Activated T-cell treated with anti-CD3 and anti-CD28 coated beads for 48 hours (primary cell): ENCODE results near the gene EPG5.
"Not testable (repeated sequence)": the region's sequence is repeated elsewhere in the genome, so short reads cannot be mapped to it uniquely, and the experiment has no call there.

ENCODE experiments used
- DNase-seq: peaks from one replicate; pipeline ENCODE4 v3.0.0-alpha.2; 2020; ENCODE audit warnings: low read depth

Gene EPG5

DNA sequence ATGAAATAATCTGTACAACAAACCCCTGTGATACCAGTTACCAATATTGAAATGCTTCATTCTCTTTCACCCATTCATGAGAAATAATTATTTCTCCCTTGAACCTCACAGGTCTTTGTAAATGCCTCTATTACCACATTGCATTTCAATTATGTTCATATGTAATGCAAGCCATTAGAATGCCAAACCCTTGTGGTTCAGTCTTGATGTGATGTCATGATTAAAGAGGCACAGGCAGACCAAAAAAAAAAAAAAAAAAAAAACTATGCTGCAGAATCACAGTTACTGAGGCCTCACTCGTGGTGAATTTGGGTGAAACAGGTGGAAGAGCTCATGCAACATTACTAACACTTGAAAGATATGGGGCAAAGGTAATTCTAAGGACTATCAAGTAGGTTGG, 9.4 kb upstream of the EPG5 start:
- no peak for DNase-seq

DNA sequence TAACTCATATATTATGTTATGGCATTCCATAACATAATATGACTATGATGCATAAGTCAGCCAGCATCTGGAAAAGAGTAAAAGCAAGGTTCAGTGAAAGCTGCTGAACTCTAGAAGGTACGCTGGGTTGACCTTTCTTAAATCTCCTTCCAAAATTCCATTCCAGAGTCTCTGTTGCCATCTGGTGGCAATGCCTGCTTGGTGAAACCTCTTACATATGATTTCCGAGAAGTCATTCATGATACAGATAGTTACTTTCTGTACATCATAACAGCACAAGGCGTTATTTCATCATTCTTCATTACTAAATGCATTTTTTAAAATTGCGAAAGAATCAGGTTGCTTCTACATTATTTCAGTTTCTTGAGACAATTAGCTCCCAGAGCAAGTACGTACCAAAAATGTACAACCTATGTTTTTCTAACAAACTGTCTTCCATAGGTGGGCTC, 7.0 kb upstream of the EPG5 start:
- peak; percentile 48 for DNase-seq

DNA sequence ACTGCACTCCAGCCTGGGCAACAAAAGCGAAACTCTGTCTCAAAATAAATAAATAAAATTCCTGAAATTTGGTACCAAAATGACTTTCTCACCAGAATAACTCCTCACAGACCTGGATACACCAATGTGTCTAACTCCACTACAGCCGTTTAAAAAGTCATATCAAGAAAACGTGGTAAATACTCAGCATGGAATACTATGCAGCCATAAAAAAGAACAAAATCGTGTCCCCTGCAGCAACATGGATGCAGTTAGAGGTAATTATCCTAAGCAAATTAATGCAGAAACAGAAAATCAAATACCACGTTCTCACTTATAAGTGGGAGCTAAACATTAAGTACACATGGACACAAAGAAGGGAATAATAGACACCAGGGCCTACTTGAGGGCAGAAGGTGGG, 2.2 kb downstream of the EPG5 start:
- not testable (repeated sequence) for DNase-seq

DNA sequence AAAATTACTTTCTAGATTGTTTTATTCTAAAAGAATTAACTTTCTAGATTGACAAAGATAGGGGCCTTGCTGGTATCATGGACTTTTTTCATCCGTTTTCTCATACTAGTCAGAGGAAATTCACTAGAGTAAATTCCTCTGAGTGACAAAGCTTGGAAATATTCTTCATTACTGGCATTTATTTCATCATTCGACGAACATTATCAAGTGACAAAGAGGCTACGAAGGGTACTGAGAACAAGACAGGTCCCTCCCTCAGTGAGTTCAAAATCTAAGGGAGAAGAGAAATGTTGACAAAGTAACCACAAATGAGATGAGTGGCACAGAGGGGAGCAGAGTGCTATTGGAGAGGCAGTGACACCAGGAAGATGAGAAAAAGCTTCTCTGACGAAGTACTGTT, 4.3 kb downstream of the EPG5 start:
- DNase-seq, result no peak

DNA sequence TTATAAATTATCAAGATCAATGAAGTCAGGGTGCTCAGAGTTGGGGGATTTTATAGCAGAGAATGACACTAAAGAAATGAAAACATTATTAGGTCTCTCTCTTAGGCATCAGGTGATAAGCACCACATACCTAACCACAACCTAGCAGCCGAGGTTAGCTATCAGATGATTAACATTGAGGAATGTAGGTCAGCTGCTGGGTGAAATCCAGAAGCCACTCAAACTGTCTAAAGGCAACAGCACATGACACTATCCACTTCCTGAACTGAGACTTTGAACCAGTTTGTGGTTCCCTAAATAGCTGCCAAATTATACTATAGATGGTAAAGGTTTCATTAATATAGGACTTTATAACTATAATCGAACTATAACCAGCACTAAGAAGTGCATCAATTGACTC, 4.7 kb downstream of the EPG5 start:
- no peak for DNase-seq

DNA sequence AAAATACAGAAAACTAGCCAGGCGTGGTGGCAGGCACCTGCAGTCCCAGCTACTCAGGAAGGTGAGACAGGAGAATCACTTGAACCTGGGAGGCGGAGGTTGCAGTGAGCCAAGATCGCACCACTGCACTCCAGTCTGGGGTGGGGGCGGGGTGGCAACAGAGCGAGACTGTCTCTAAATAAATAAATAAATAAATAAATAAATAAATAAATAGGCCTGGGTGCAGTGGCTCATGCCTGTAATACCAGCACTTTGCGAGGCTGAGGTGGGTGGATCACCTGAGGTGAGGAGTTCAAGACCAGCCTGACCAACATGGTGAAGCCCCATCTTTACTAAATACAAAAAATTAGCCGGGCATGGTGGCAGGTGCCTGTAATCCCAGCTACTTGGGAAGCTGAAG, 7.6 kb downstream of the EPG5 start:
- DNase-seq, result not testable (repeated sequence)

DNA sequence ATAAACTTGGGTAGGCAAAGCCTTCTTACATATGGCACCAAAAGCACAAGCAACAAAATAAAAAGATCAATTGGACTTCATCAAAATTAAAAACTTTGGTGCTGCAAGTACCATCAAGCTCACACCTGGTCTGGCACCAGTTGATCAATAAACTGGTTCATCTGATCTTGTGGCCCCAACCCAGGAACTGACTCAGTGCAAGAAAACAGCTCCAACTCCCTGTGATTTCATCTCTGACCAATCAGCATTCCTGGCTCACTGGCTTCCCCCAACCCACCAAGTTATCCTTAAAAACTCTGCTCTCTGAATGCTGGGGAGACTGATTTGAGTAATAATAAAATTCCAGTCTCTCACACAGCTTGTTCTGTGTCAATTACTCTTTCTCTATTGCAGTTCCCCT, 8.4 kb downstream of the EPG5 start:
- no peak for DNase-seq

DNA sequence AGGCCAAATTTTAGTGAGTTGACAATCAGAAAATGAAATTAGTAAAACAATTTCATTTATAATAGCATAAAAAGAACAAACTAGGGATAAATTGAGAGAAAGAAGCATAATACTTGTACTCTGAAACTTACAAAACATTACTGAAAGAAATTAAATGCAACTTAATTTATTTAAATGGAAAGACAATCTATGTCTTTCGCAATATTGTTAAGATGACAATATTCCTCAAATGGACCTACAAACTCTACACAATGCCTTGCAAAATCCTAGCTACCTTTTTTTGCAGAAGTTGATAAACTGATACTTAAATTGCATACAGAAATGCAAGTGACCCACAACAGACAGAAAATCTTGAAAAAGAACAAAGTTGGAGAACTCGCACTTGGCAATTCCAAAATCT, 9.1 kb downstream of the EPG5 start:
- DNase-seq, result no peak

DNA sequence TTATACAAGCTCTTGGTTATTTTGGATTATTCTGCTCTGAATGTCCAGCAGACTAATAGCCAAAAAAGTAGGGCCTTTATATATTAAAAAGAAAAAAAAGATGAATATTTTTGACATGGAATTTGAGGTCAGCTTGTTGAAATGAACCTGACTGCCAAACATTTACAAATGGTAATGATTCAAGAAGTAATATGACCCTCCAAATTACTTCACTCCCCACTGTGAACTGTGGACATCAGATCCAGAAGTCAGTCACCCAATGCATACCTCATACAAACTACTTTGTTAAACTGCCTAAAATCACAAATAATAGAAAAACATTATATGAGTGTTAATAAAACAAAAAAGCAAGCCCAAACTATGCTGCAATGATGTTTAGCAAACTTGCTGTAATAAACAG, 10.0 kb downstream of the EPG5 start:
- DNase-seq, result no peak

DNA sequence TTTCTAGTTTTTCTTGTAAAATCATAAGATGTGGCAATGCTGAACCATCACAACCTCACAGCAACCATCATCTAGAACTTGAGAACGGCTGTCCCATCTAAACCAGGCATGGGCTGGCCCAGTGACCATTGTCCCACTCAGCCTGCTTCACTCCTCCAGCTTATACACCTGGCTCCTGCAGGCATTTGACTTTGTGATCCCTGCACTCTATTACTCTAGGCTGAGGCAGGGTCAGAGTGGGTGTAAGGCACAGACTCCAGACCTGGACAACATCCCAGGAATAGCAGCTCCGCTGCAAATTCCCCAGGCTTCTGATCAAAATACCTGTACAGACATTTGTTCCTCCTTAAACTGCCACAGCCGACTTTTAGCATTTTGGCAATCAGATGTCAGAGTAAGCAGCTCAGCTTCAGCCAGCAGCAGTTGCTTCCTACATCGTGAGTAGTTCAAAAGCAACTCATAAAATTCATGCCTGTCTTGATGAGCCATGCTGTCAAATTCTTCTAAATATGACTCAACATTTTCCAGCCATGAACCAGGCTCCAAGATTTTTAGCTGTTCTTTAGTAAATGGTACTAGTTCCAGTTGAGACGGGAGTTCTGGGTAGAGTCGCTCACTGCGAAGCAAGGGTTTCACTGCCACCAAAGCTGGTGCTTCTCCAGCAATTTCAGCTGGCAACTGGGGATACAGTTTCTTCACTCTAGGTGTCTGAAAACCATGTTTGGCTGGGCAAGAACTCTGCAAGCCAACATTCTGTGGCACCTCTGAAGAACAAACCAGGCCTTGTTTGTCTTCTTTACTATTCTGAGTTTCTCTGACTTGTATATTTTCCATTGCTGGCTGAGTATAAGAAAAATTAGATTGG, 12.8 kb downstream of the EPG5 start:
- DNase-seq, result no peak

DNA sequence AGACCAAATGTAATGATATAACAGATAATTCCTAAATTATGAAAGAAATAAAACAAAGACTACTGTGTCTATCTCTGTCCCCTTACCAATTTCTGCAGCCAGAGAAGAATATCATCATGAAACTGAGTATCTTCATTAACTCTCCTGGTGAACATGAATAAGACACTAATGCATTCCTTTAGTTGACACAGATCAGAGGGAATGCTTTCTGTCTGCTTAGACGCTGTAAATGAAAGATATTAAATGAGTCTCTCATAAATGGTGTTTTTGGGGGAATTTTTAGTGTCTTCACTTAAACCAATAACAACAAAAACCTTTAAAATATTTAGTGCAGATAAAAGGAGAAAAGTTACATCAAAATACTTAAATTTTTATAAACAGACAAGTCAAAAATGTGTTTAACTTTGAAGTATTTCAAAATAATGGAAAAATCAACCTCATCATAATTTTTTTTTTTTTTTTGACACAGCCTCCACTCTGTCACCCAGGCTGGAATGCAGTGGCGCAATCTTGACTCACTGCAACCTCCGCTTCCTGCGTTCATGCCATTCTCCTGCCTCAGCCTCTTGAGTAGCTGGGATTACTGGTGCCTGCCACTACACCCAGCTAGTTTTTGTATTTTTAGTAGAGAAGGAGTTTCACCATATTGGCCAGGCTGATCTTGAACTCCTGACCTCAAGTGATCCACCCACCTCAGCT, 16.0 kb downstream of the EPG5 start:
- DNase-seq, result no peak

DNA sequence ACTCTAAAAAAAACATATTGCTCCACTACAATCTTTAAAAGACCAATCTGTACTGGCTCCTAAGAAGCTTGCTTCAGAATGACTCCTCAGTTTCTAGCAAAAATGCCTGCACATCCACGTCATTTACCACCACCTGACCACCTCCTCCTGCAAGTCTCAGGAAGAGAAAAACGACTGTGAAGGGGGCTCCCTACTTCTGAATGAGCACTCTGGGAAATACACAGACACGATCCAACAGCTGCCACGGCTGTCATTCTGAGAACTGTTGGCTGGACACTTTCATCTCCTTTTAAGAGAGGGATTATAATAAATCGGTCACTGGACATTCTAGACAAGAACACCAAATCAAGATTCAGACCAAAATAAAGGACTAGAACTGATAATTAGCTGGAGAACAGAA, 21.5 kb downstream of the EPG5 start:
- DNase-seq, result no peak

DNA sequence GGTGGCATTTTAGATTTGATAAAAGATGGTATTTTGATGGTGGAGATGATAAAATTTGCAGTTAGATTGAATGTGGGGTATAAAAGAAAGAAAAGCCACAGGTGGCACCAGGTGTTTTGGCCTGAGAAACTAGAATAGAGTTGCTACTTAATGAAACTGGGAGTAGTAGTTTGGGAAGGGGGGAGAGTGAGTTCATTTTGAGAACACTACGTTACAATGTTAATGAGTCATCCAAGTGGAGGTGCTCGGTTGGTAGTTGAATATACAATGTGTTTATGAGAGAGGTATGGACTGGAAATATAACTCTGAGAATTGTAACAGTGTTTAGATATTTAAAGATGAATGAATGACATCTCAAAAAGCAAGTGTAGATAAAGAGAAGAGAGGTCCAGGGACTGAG, 26.4 kb downstream of the EPG5 start:
- DNase-seq, result no peak

DNA sequence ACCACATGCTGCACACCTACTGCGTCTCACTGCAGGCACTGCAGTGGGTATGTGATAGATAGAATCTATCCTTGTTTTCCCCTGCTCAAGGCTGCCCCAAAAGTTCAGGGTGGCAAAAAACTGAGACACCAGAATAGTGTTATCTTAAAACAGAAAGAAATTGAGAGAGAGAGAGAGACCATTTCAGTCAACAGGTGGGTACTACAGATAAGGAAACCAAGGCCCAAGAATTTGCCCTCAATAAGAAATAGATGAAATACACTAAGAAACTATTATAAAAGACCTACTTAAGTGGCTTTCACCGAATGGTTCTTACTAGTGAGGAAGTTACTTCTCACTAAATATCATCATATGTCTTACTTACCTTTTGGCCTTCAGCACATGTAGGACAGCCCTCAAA, 27.9 kb downstream of the EPG5 start:
- DNase-seq, result no peak

DNA sequence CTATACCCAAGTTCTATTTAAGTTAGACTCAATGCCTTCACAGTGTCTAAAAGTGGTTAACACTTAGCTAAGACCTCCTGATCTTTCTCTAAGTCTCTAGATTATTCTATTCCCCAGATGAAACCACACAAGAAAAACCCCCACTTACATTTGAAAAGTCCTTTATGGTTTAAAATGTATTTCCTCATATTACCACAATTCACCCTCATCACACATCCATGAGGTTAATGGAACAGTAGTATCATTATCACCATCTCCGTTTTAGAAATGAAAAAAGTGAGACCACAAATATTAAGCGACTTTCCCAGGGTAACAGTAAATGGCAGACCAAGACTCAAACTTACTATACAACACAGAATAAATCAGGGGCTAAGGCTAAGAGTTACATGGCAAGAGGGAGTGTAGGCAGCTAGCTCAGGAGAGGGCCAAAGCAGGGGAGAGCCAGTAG, 28.6 kb downstream of the EPG5 start:
- DNase-seq, result no peak

DNA sequence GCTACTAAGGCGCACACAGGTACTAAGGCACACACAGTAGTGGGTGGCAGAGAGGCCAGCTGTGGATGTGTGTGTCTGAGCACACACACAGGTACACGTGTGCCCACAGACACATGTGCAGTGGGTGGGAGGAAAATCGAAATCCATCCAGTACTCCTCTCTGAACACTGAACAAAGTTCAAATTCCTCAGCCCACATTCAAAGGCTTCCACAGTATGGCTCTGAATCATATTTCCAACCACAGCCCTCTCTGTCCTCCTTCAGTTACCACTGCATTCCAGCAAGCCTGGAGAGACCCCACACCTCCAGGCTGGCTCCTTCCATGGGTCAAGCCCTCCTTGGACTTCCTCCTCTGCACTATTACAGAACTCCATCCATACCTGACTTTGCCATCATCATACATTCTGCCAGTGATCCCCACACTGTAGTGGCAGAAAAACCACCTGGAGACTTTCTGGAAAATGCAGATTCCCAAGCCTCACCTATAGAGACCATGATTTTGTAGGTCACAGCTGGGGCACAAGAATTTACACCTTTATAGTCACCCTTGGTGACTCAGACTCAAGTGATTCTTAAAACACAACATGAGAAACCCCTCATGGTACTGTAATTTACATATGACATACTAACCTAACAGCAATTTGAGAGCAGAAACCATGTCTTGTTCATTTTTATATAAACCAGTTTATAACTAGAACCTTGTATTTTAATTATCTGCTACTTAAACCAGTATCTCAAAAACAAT, 31.4 kb downstream of the EPG5 start:
- no peak for DNase-seq

DNA sequence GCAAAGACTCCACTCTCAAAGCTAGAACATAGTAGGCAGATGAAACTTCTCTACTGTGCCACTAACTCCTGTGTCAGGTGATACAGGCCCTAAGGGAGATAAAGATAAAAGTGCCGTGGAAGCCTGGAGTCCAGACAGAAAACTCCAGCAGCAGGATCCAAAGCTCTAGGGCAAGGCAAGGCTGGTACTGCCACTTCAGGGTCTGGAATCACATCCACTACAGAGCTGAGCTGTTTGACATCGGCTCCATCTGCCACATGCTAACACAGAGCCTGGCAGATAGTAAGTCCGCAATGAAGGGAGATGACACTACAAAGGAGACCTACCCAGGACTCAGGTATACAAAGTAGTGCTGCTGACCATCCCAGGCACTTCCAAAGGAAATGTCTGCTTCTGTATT, 34.4 kb downstream of the EPG5 start:
- DNase-seq, result no peak

DNA sequence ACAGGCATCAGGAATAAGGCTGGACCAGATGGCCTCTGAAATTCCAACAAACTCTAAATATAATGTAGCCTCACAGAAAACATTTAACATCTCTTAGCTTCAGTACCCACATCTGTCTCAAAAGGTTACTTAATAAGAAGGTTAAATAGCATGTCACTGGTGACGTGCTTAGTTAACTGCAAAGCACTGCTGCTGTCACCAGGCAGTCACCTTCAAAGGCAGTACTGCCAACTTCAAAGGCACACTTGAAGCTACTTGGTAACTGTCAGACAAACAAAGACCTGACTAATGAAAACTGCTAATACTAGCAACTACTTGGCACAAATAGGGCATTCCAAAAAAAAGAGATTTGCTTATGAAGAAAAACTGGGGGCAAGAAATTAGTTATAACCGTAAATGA, 36.2 kb downstream of the EPG5 start:
- DNase-seq, result no peak

DNA sequence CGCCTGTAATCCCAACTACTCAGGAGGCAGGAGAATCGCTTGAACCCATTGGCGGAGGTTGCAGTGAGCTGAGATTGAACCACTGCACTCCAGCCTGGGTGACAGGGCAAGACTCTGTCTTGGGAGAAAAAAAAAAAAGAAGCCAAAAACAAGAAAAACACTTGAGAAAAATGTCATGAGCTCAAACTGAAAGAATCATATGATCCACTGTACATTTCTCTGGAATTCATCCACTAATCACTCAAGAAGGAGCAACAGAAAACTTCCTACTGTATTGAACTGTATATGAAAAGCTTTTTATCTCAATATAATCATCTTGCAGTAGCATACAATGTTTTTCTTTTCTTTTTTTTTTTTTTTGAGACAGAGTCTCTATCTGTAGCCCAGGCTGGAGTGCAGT, 40.4 kb downstream of the EPG5 start:
- DNase-seq, result no peak

DNA sequence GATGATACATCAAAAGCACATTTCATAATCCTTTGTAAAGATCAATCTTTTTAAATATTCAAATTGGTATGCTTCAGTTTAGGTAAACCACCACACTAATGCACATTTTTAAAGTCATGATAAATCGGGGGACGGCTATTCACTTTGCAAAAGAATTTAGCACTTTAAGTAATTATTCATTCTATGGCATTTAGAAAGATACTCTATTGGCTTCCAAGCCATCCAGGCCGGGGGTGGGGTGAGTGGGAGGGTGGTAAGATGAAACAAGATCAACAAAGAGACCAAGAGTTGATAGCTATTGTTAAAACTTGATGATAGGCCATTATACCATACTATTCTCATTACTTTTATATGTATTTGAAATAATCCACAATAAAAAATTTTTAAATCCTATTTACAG, 41.0 kb downstream of the EPG5 start:
- DNase-seq, result no peak

DNA sequence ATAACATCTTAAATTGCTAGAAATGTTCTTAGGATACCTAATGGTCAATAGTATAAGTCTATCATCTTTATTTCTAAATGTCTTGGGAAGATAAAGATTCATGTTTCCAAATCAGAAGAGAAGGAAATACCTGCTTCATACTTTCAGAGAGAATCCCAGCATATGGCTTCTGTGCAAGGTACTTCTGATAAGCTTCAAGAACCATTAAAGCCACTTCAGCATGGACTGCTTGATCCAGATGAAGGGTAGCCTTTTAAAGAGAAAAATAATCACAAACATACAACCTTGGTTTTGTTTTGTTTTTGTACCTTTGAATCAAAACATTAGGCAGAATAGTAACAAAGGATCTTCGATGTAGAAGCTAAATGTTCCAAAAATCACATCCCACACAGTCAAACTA, 44.0 kb downstream of the EPG5 start:
- DNase-seq, result no peak

DNA sequence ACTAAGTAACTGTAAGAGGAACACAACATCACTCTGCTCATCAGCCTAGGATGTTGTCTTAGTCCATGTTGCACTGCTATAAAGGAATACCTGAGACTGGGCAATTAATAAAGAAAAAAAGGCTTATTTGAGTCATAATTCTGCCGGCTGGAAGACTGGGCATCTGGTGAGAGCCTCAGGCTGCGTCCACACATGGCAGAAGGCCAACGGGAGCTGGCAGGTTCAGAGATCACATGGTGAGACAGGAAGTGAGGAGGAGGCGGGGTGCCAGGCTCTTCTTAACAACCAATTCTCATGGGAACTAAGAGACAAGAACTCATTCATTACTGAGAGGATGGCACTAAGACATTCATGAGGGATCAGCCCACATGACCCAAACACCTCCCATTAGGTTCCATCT, 46.8 kb downstream of the EPG5 start:
- no peak for DNase-seq

DNA sequence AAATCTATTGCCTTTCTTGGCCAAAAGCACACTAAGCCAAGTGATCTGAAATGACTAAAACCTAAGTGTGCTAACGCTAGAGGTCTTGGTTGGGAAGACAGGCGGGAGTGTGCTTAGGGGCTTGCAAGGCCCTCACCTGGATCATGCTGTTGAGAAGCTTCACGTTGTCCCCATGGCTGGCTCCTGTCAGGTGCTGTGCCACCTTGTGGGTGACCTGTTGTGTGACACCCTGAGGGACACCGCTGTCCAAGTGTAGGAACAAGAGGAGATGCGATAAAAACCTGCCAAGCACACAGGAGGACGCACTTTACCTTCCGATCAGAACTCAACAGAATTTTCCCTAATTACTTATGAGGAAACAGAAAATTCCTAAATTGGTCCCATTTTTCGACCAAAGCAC, 50.8 kb downstream of the EPG5 start:
- DNase-seq, result no peak
